ENCODE data around the gene SECISBP2. TPM values are rescaled to one million over a fixed set of nuclear protein-coding genes. Genes with fewer than 3 reads are reported as not detected.
"Not testable (repeated sequence)": the region's sequence is repeated elsewhere in the genome, so short reads cannot be mapped to it uniquely, and the experiment has no call there.

The SECISBP2 gene
- total RNA-seq, 2 experiments from 2014 or later: 40.4 to 42.5 TPM

GRCh38 chr9:89370593-89370992 is 52.3 kb downstream of the SECISBP2 start:
- H3K4me1 Mint-ChIP-seq (ENCODE audit: low read depth): peaks cover 33% of the 10 kb centered on the region
- no peak overlapping the region for H3K27ac Mint-ChIP-seq
- no peak for DNase-seq
- intact Hi-C loops (cut with micrococcal nuclease): no loop called here
- no peaks in the 10 kb centered on the region for H3K9me3 Mint-ChIP-seq
- TF ChIP-seq CTCF (IDR thresholded peaks at IDR 0.05): no peak
- peaks cover 1% of the 10 kb centered on the region for H3K36me3 Mint-ChIP-seq (ENCODE audit: low read depth)
- ATAC-seq: no peak
- ChIA-PET POLR2A (no interaction called here), CTCF (no interaction called here)
- H3K4me3 Mint-ChIP-seq: no peak overlapping the region
- no peaks in the 10 kb centered on the region for H3K27me3 Mint-ChIP-seq

- H3K9me3 Mint-ChIP-seq; ATAC-seq; H3K36me3 Mint-ChIP-seq (ENCODE audit: low read depth); DNase-seq; H3K27me3 Mint-ChIP-seq; intact Hi-C loops (cut with micrococcal nuclease); H3K27ac Mint-ChIP-seq; CTCF ChIA-PET; H3K4me3 Mint-ChIP-seq: not testable (repeated sequence)
- POLR2A ChIA-PET: interaction anchor here (1.0 to 1.9 kb wide), 2 partner anchors 13 to 167 kb away, joined by 3 to 9 read pairs; no protein-coding TSS in a partner anchor
- H3K4me1 Mint-ChIP-seq (ENCODE audit: low read depth): peaks cover 38% of the 10 kb centered on the region
These were observed 53.5 kb downstream of the SECISBP2 start for GRCh38 chr9:89371791-89372190.

GRCh38 chr9:89372230-89372816 is 54.0 kb downstream of the SECISBP2 start:
- H3K27me3 Mint-ChIP-seq: no peaks in the 10 kb centered on the region
- ATAC-seq (peak; percentile 41), DNase-seq (peak; percentile 62)
- no peak for TF ChIP-seq CTCF (IDR thresholded peaks at IDR 0.05)
- no peak overlapping the region for H3K4me3 Mint-ChIP-seq
- peaks cover 14% of the 10 kb centered on the region for H3K36me3 Mint-ChIP-seq (ENCODE audit: low read depth)
- H3K4me1 Mint-ChIP-seq (ENCODE audit: low read depth): peaks cover 39% of the 10 kb centered on the region
- ChIA-PET CTCF (no interaction called here), POLR2A (interaction anchor here (0.6 to 1.9 kb wide), 6 partner anchors 9 to 167 kb away, joined by 3 to 9 read pairs (median 4); no protein-coding TSS in a partner anchor)
- no peaks in the 10 kb centered on the region for H3K9me3 Mint-ChIP-seq
- intact Hi-C loops (cut with micrococcal nuclease): no loop called here
- peak overlapping the region; percentile 87 for H3K27ac Mint-ChIP-seq

GRCh38 chr9:89372979-89373378 is 54.7 kb downstream of the SECISBP2 start:
- Mint-ChIP-seq H3K4me3 (no peak overlapping the region), H3K9me3 (no peaks in the 10 kb centered on the region), H3K36me3 (ENCODE audit: low read depth) (peaks cover 19% of the 10 kb centered on the region), H3K27me3 (no peaks in the 10 kb centered on the region), H3K4me1 (ENCODE audit: low read depth) (peaks cover 42% of the 10 kb centered on the region), H3K27ac (peak overlapping the region; percentile 87)
- intact Hi-C loops (cut with micrococcal nuclease): no loop called here
- POLR2A ChIA-PET: interaction anchor here (0.6 to 1.9 kb wide), 6 partner anchors 9 to 166 kb away, joined by 3 to 9 read pairs (median 4); no protein-coding TSS in a partner anchor
- no peak for TF ChIP-seq CTCF (IDR thresholded peaks at IDR 0.05)
- DNase-seq (peak; percentile 44), ATAC-seq (peak; percentile 10)
- CTCF ChIA-PET: no interaction called here

- peaks cover 43% of the 10 kb centered on the region for H3K4me1 Mint-ChIP-seq (ENCODE audit: low read depth)
- H3K36me3 Mint-ChIP-seq (ENCODE audit: low read depth): peaks cover 30% of the 10 kb centered on the region
- ATAC-seq (no peak), DNase-seq (no peak)
- intact Hi-C loops (cut with micrococcal nuclease): no loop called here
- no peaks in the 10 kb centered on the region for H3K9me3 Mint-ChIP-seq
- peak overlapping the region; percentile 87 for H3K27ac Mint-ChIP-seq
- no peak for TF ChIP-seq CTCF (IDR thresholded peaks at IDR 0.05)
- no peak overlapping the region for H3K4me3 Mint-ChIP-seq
- no peaks in the 10 kb centered on the region for H3K27me3 Mint-ChIP-seq
- ChIA-PET CTCF (interaction anchor here (3.9 kb wide), 1 partner anchor 175 kb away, joined by 19 read pairs; no protein-coding TSS in a partner anchor), POLR2A (interaction anchor here (0.7 to 1.6 kb wide), 5 partner anchors 9 to 56 kb away, joined by 3 to 5 read pairs (median 4); partner anchors contain the start of gene SECISBP2)
These were observed 55.9 kb downstream of the SECISBP2 start for GRCh38 chr9:89374176-89374575.

All from activated CD8-positive, alpha-beta T cell treated with anti-CD3 and anti-CD28 coated beads for 36 hours (primary cell).